Esophagus (tissue), 2 donors: ENCODE results near the gene HPSE2. TPM values are rescaled to one million over a fixed set of nuclear protein-coding genes. Genes with fewer than 3 reads are reported as not detected.

Experiments
- H3K27ac ChIP-seq, 2 donors: one replicate each; pipeline ENCODE4 v1.5.1; 2013; ENCODE audit warnings: low read depth in 2 of 2, mild to moderate bottlenecking in 2 of 2, inconsistent platforms in 1 of 2, low read length in 1 of 2, moderate library complexity in 1 of 2
- H3K27me3 ChIP-seq, 2 donors: one replicate each; pipeline ENCODE4 v1.6.1; 2013; ENCODE audit warnings: low read length in 2 of 2, control low read depth in 1 of 2, mild to moderate bottlenecking in 1 of 2; ENCODE audit not compliant: insufficient read depth in 2 of 2, control insufficient read depth in 1 of 2
- H3K36me3 ChIP-seq, 2 donors: one replicate each; pipeline ENCODE4 v1.6.1; 2013; ENCODE audit warnings: low read length in 1 of 2; ENCODE audit not compliant: control insufficient read depth in 2 of 2, insufficient read depth in 2 of 2
- H3K4me1 ChIP-seq, 2 donors: one replicate each; pipeline ENCODE4 v1.6.1; 2013; ENCODE audit warnings: low read length in 1 of 2; ENCODE audit not compliant: control insufficient read depth in 2 of 2, insufficient read depth in 2 of 2
- H3K4me3 ChIP-seq, 2 donors: one replicate each; pipeline ENCODE4 v1.5.1; 2013; ENCODE audit warnings: low read length in 2 of 2, mild to moderate bottlenecking in 2 of 2, low read depth in 1 of 2, moderate library complexity in 1 of 2
- H3K9me3 ChIP-seq, 2 donors: one replicate each; pipeline ENCODE4 v1.6.1; 2013; ENCODE audit warnings: mild to moderate bottlenecking in 2 of 2, low read depth in 1 of 2, low read length in 1 of 2, moderate library complexity in 1 of 2; ENCODE audit not compliant: control insufficient read depth in 2 of 2, insufficient read depth in 1 of 2
- WGBS, 2 donors: extraction: QIAGEN DNeasy Blood & Tissue Kit; methylation state at CpG; one replicate each; pipeline ENCODE4 v1.1.7; 2013; 5-methylcytosine and 5-hydroxymethylcytosine counted together
- polyA plus RNA-seq, 2 donors: library from polyadenylated mRNA; stranded (reverse); fragments of 200-250 nt; gene quantifications; one replicate each; pipeline ENCODE4 v1.2.3, GENCODE V29; 2013
- donor health status: healthy with polysubstance abuse.
- donor health status: Bipolar disorder and iron deficiency.

Gene HPSE2
- polyA plus RNA-seq, 2 donors, result 2.1 to 3.5 TPM

DNA sequence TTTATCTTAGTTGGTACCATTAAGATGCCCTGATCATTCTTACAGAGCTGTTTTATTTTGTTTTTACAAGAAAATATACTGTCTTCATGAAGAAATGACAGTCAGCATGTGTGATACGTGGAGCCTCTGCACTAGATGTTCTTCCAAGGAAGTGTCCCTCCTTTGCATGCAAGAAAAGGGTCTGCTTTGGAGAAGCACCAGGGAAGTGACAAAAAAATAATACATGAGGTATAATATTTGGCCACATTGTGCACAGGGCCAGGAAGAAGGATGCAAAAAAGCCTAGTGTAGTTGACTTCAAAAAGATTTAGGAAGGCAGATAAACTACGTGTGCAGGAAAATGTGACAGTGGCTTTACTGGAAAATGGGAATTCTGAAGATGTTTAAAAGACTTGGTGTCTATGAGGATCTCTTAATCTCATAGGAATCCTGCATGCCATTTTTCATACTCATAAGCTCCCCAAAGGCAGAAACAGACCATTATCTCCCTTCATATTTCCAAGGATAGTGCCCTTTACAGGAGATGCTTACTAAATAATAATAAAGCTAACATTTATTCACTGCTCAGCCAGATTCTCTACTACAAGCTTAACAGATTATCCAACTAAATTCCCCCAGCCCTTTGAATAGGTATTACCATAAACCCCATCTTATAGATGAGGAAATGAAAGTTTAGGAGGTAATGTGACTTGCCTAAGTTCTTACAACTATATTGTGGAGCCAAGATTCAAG, 284.2 kb downstream of the HPSE2 start:
- 62 to 67% methylated on average over 2 of the region's 2 CpGs for WGBS, 2 donors
- Histone ChIP-seq H3K27me3 (no peaks in the 10 kb centered on the region), H3K36me3 (no peaks in the 10 kb centered on the region), H3K4me3 (no peak overlapping the region), H3K4me1 (no peaks in the 10 kb centered on the region), H3K9me3 (no peaks in the 10 kb centered on the region), H3K27ac (no peak overlapping the region)

DNA sequence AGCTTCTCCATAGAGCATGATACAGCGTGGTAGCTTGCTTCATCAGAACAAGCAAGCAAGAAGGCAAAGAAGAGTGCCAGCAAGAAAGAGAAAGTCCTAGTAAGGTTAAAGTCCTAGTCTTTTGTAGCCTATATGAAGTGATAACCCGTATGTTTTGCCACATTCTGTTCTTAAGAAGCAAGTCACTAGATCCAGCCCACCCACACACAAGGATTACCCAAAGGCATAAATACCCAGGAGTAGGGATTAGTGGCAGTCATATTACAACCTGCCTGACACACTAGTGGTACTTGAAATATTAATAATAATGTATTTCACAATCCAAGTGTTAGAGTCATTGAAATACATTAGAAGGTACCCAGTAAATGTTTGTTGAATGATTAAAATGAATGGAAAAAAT, 285.5 kb downstream of the HPSE2 start:
- Histone ChIP-seq H3K27ac (no peak overlapping the region), H3K36me3 (no peaks in the 10 kb centered on the region), H3K27me3 (no peaks in the 10 kb centered on the region), H3K9me3 (no peaks in the 10 kb centered on the region), H3K4me3 (no peak overlapping the region), H3K4me1 (no peaks in the 10 kb centered on the region)
- WGBS, 2 donors, result 49 to 60% methylated on average over 2 of the region's 2 CpGs

DNA sequence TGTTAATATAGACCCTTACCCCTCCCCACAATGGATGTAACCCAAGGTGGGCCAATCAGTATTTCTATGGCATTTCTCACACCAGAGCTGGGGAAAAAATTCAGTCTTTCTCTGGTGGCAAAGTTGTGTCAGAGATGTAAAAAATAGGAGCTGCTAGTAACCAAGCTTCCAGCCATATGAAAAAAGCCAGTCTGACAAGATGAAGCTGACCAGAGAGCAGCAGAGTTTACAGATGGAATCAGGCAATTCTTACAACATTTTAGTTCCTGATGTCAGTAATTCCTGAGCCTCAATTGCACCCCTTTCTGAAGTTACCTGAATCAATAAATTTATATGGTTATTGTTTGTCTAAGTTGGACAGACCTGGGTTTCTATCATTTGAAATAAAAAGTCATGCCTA, 286.3 kb downstream of the HPSE2 start:
- Histone ChIP-seq H3K4me3 (no peak overlapping the region), H3K27me3 (no peaks in the 10 kb centered on the region), H3K9me3 (no peaks in the 10 kb centered on the region), H3K36me3 (no peaks in the 10 kb centered on the region), H3K4me1 (no peaks in the 10 kb centered on the region), H3K27ac (no peak overlapping the region)

DNA sequence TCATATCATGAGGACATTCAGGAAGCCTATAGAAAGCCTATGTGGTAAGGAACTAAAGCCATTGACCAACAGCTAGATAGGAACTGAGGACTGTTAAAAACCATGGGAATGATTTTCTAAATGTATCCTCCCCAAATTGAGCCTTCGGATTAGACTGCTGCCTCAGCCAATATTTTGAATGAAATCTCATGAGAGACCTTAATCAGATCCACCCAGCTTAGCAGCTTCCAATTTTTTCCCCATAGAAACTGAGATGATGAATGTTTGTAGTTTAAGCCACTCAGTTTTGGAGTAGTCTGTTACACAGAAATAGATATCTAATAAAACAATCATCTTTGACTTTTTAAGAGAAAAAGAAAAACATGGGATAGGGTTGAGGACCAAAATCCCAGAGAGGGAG, 292.0 kb downstream of the HPSE2 start:
- no peaks in the 10 kb centered on the region for H3K36me3 ChIP-seq
- no peak overlapping the region for H3K27ac ChIP-seq
- H3K9me3 ChIP-seq, result no peaks in the 10 kb centered on the region
- H3K27me3 ChIP-seq, result no peaks in the 10 kb centered on the region
- no peaks in the 10 kb centered on the region for H3K4me1 ChIP-seq
- 66 to 72% methylated on average over 1 of the region's 1 CpG for WGBS, 2 donors
- no peak overlapping the region for H3K4me3 ChIP-seq

DNA sequence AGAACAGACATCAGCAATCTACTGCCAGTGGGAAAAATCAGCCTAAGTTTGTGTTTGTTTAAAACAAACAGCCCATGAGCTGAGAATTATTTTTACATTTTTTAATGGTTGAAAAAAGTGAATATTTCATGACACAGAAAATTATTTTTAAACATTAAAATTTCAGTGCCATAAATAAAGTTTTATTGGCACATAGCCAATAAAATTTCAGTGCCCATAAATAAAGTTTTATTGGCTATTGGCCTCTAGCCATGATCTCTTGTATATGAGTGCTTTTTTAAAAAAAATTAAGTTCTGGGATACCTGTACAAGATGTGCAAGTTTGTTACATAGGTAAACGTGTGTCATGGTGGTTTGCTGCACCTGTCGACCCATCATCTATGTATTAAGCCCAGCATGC, 305.9 kb downstream of the HPSE2 start:
- Histone ChIP-seq H3K4me1 (no peaks in the 10 kb centered on the region), H3K9me3 (no peaks in the 10 kb centered on the region), H3K4me3 (no peak overlapping the region), H3K27ac (no peak overlapping the region), H3K27me3 (no peaks in the 10 kb centered on the region), H3K36me3 (no peaks in the 10 kb centered on the region)
- 76 to 94% methylated on average over 2 of the region's 2 CpGs for WGBS, 2 donors

DNA sequence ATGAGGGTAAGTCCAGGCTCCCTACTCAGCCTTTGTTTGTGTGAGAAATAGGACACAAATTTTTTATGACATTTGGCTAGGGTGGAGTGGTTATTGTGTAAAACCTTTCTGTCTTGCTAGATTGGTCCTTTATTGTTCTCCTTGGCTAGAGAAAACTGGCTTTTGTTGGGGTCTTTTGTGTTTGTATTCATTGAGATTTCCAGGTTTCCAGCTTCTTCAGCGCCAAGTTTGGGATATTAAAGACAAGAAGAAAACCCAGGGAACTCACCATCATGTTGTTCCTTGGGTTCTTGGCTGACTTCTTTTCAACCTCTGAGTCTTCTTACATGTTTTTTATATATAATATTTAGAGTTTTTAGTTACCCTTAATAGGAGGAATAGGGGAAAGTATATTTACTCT, 310.0 kb downstream of the HPSE2 start:
- WGBS, 2 donors, result 74 to 88% methylated on average over 1 of the region's 1 CpG
- no peaks in the 10 kb centered on the region for H3K27me3 ChIP-seq
- H3K4me1 ChIP-seq, result no peaks in the 10 kb centered on the region
- no peak overlapping the region for H3K4me3 ChIP-seq
- H3K36me3 ChIP-seq, result no peaks in the 10 kb centered on the region
- H3K27ac ChIP-seq, result no peak overlapping the region
- no peaks in the 10 kb centered on the region for H3K9me3 ChIP-seq

DNA sequence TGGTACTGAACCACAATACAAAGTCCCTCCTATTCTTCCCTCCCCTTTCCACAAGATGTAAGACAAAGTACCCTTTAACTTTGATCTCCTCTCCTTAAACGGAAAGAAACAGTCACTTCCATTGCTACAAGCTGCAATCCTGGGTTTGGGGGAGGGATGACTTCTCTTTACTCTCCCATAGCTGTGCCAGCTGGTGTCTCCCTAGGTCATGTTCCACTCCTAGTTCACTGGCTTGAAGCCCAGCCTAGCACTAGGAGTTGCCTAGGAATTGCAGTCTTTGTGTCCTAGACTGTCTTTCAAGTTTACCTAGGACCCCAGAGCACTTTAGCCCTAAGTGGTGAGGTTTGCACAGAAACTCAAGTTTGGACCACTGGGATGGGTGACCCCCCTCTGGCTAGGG, 311.1 kb downstream of the HPSE2 start:
- Histone ChIP-seq H3K27ac (no peak overlapping the region), H3K36me3 (no peaks in the 10 kb centered on the region), H3K4me3 (no peak overlapping the region), H3K27me3 (no peaks in the 10 kb centered on the region), H3K9me3 (no peaks in the 10 kb centered on the region), H3K4me1 (no peaks in the 10 kb centered on the region)
- WGBS, 2 donors, result 62 to 64% methylated on average over 1 of the region's 1 CpG

DNA sequence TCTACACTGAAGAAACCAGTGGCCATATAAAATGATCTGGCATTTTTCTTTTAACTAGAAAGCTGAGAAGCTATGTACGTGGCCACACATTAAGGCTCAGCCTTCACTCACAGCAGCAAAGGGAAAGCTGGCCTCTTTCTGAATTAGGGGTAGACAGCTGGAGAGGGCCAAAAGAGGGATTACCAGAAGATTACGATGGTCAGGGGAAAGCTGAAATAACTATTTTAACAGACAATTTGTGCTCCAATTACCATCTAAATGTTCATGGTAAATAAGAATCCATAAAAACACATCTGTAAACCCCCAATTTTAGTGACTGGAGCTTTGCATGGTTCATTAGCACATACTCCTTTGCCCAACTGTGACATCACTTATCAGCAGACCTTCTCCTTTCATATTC, 314.3 kb downstream of the HPSE2 start:
- Histone ChIP-seq H3K36me3 (no peaks in the 10 kb centered on the region), H3K4me3 (no peak overlapping the region), H3K27me3 (no peaks in the 10 kb centered on the region), H3K4me1 (no peaks in the 10 kb centered on the region), H3K27ac (no peak overlapping the region), H3K9me3 (no peaks in the 10 kb centered on the region)
- 55 to 59% methylated on average over 2 of the region's 2 CpGs for WGBS, 2 donors

DNA sequence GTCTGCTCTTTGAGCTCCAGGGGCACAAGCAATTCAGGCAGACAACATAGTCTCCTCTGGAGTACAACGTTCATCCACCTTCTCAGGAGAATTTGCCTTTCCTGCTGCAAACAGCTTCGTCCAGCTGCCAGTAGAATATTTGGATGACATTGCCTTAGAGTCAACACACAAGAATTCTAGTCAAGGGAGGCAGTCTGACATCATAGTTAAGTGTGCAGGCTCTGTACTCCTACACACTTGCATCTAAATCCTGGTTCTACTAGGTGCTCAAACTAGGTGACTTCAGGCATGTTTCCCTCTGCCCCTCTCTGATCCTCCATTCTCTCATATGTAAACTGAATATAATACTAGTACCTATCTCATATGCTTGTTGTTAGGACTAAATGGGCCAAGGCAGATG, 314.8 kb downstream of the HPSE2 start:
- H3K27ac ChIP-seq, result no peak overlapping the region
- H3K36me3 ChIP-seq, result no peaks in the 10 kb centered on the region

DNA sequence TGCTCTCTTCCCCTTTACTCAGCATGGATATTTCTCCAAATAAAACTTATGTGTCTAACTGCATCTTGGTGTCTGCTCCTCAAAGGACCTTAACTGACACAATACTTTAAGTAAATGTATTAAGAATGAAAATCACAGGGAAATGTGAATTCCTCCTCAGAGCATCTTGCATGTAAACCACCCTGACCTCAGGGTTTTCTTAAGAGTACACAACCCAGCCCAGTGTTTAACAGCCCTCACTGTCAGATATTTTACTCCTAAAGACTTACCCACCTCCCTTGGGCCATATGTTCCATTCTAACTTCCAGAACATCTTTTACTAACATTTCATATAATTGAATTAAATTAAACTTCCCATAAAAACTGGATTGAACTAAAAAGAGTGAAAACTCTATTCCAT, 315.3 kb downstream of the HPSE2 start:
- Histone ChIP-seq H3K9me3 (no peaks in the 10 kb centered on the region), H3K27ac (no peak overlapping the region), H3K27me3 (no peaks in the 10 kb centered on the region), H3K4me1 (no peaks in the 10 kb centered on the region), H3K4me3 (no peak overlapping the region), H3K36me3 (no peaks in the 10 kb centered on the region)

More for the DNA sequence above, 314.8 kb downstream of the HPSE2 start:
- Histone ChIP-seq H3K4me1 (no peaks in the 10 kb centered on the region), H3K4me3 (no peak overlapping the region), H3K9me3 (no peaks in the 10 kb centered on the region), H3K27me3 (no peaks in the 10 kb centered on the region)
- 29 to 31% methylated on average over 2 of the region's 2 CpGs for WGBS, 2 donors
